Prostate gland (tissue), 2 donors: Measurements from ENCODE around the gene STK17B.

Source experiments
- POLR2AphosphoS5 ChIP-seq: sonication (generic); formaldehyde crosslinking; IDR thresholded peaks from one replicate; pipeline ENCODE4 v1.6.1; 2017; ENCODE audit warnings: antibody characterized with exemption
- TF ChIP-seq, protein P1 (sequence below), 4 experiments: fragments of 200-600 bp in 2 of 4; fragments of 450-650 bp in 2 of 4; sonication (generic) in 2 of 4; IDR thresholded peaks; 1 replicate in 3 of 4; 2 replicates in 1 of 4; pipeline ENCODE4 v1.5.1; 2016 to 2019; ENCODE audit warnings: antibody characterized with exemption in 4 of 4, mild to moderate bottlenecking in 2 of 4, moderate library complexity in 2 of 4

DNA sequence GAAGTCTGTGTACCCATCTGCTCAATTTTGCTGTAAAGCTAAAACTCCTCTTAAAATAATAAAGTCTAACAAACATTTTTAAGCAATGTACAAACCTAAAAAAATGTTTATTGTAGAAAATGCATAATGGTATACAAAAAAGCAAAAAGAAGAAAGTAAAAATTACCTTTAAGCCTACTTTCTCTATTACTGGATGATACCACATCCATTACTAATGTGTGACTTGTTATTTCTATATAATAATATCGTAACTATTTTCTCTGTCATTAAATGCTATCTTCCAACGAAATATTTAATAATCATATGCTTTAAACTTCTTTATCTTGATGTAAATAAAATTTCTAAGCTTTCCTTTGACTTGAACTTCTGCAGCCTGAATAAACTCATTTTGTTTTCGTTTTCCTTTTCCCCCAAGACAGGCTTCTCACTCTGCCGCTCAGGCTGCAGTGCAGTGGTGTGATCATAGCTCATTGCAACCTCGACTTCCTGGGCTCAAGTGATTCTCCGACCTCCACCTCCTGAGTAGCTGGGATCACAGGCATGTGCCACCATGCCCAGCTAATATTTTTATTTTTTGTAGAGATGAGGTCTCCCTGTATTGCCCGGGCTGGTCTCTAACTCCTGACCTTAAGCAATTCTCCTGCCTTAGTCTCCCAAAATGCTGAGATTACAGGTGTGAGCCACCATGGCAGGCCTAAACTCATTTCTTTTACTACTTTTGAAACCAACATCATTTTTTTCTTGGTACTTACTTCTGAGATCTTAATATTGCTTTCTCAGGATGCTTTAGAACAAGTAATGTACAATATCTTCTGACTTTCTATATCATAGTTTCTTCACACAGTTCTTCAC, 84.6 kb downstream of the STK17B start:
- TF ChIP-seq, protein P1, sequence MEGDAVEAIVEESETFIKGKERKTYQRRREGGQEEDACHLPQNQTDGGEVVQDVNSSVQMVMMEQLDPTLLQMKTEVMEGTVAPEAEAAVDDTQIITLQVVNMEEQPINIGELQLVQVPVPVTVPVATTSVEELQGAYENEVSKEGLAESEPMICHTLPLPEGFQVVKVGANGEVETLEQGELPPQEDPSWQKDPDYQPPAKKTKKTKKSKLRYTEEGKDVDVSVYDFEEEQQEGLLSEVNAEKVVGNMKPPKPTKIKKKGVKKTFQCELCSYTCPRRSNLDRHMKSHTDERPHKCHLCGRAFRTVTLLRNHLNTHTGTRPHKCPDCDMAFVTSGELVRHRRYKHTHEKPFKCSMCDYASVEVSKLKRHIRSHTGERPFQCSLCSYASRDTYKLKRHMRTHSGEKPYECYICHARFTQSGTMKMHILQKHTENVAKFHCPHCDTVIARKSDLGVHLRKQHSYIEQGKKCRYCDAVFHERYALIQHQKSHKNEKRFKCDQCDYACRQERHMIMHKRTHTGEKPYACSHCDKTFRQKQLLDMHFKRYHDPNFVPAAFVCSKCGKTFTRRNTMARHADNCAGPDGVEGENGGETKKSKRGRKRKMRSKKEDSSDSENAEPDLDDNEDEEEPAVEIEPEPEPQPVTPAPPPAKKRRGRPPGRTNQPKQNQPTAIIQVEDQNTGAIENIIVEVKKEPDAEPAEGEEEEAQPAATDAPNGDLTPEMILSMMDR (IDR thresholded peaks at IDR 0.05) = no peak
- no peak for TF ChIP-seq POLR2AphosphoS5
